NCI-H748 treated with DMSO at 0.1 percent for 48 hours (cell line): ENCODE measurements around the gene CLRN3.

Source experiments
- DNase-seq: peaks from one replicate; lab custom pipeline; 2025; lab: John Stamatoyannopoulos, UW

CLRN3 gene

GRCh38 chr10:127899766-127900387, 7.1 kb upstream of the CLRN3 start:
- DNase-seq: no peak

- DNase-seq: no peak
Observed at GRCh38 chr10:127897177-127897576, 4.4 kb upstream of the CLRN3 start.

- DNase-seq: no peak
Observed at GRCh38 chr10:127896590-127896989, 3.8 kb upstream of the CLRN3 start.

- no peak for DNase-seq
Observed at GRCh38 chr10:127894146-127894545, 1.4 kb upstream of the CLRN3 start.

GRCh38 chr10:127890832-127891334, 1.9 kb downstream of the CLRN3 start:
- no peak for DNase-seq

- DNase-seq: no peak
Observed at GRCh38 chr10:127890216-127890615, 2.5 kb downstream of the CLRN3 start.

GRCh38 chr10:127889605-127890195, 3.0 kb downstream of the CLRN3 start:
- DNase-seq: no peak

GRCh38 chr10:127888521-127889312, 4.0 kb downstream of the CLRN3 start:
- no peak for DNase-seq

- no peak for DNase-seq
Observed at GRCh38 chr10:127887541-127888415, 5.0 kb downstream of the CLRN3 start.

GRCh38 chr10:127886371-127887051, 6.2 kb downstream of the CLRN3 start:
- DNase-seq: no peak

- DNase-seq: no peak
Observed at GRCh38 chr10:127884501-127884900, 8.2 kb downstream of the CLRN3 start.

- DNase-seq: no peak
Observed at GRCh38 chr10:127883516-127883915, 9.2 kb downstream of the CLRN3 start.

GRCh38 chr10:127882801-127883459, 9.8 kb downstream of the CLRN3 start:
- DNase-seq: no peak

- DNase-seq: no peak
Observed at GRCh38 chr10:127882391-127882790, 10.3 kb downstream of the CLRN3 start.

- no peak for DNase-seq
Observed at GRCh38 chr10:127881262-127881661, 11.5 kb downstream of the CLRN3 start.

- DNase-seq: no peak
Observed at GRCh38 chr10:127880557-127880956, 12.2 kb downstream of the CLRN3 start.

- no peak for DNase-seq
Observed at GRCh38 chr10:127878475-127879055, 14.2 kb downstream of the CLRN3 start.

GRCh38 chr10:127877699-127878098, 15.0 kb downstream of the CLRN3 start:
- no peak for DNase-seq

- DNase-seq: no peak
Observed at GRCh38 chr10:127877116-127877515, 15.6 kb downstream of the CLRN3 start.

GRCh38 chr10:127875916-127876315, 16.8 kb downstream of the CLRN3 start:
- no peak for DNase-seq

GRCh38 chr10:127875449-127875765, 17.3 kb downstream of the CLRN3 start:
- DNase-seq: no peak
